Lower leg skin (tissue), 4 donors: ENCODE results near the gene ADSS1. TPM values are rescaled to one million over a fixed set of nuclear protein-coding genes. Genes with fewer than 3 reads are reported as not detected.

Experiments used
- DNase-seq, 2 donors: peaks; one replicate each; pipeline ENCODE4 v3.0.0-alpha.2; 2019; ENCODE audit warnings: low spot score in 2 of 2
- H3K4me3 ChIP-seq: fragments of 200-600 bp; sonication (generic); 2 replicates; pipeline ENCODE4 v1.5.1; 2017; ENCODE audit warnings: mild to moderate bottlenecking, low read depth; ENCODE audit not compliant: poor library complexity, severe bottlenecking
- CTCF ChIP-seq, 3 donors: fragments of 450-650 bp; IDR thresholded peaks; one replicate each; pipeline ENCODE4 v1.5.1; 2016; ENCODE audit warnings: antibody characterized with exemption in 3 of 3, mild to moderate bottlenecking in 3 of 3, moderate library complexity in 2 of 3
- POLR2A ChIP-seq, 2 donors: fragments of 450-650 bp; IDR thresholded peaks; one replicate each; pipeline ENCODE4 v1.6.1; 2016 to 2017; ENCODE audit warnings: antibody characterized with exemption in 2 of 2, mild to moderate bottlenecking in 1 of 2, moderate library complexity in 1 of 2
- WGBS, 2 donors: methylation state at CpG; one replicate each; pipeline ENCODE4 v1.1.5; 2018; 5-methylcytosine and 5-hydroxymethylcytosine counted together
- intact Hi-C: fragments of 100-400 bp; cut with DNase I; formaldehyde crosslinking; loops from one replicate; pipeline ENCODE4 v1.15.0; 2023; ENCODE audit warnings: low total_unique reads
- total RNA-seq, 4 donors: library from RNA; depleted of rRNA; stranded (reverse); fragments of >200 nt; gene quantifications; one replicate each; pipeline ENCODE4 v1.1.0, GENCODE V29; 2016

The ADSS1 gene
- total RNA-seq, 4 donors from 2014 or later: 5.5 to 8.7 (median 7.2) TPM

- H3K4me3 ChIP-seq: no peak overlapping the region
- intact Hi-C loops: no loop called here
- no peak for DNase-seq
- TF ChIP-seq POLR2A (IDR thresholded peaks at IDR 0.05) (no peak), CTCF (IDR thresholded peaks at IDR 0.05) (no peak)
- 58 to 59% methylated on average over 8 to 14 of the region's 14 CpGs for WGBS, 2 donors
These were observed 8.4 kb downstream of the ADSS1 start for GRCh38 chr14:104732355-104732804.

GRCh38 chr14:104732931-104733681, 9.1 kb downstream of the ADSS1 start:
- no peak overlapping the region for H3K4me3 ChIP-seq
- TF ChIP-seq CTCF (IDR thresholded peaks at IDR 0.05): no peak
- TF ChIP-seq POLR2A (IDR thresholded peaks at IDR 0.05): no peak
- 73 to 80% methylated on average over 16 to 23 of the region's 23 CpGs for WGBS, 2 donors
- intact Hi-C loops: no loop called here
- DNase-seq: no peak

GRCh38 chr14:104734051-104734587, 10.1 kb downstream of the ADSS1 start:
- intact Hi-C loops: no loop called here
- 78 to 90% methylated on average over 5 to 6 of the region's 6 CpGs for WGBS, 2 donors
- no peak for DNase-seq
- no peak overlapping the region for H3K4me3 ChIP-seq
- TF ChIP-seq CTCF (IDR thresholded peaks at IDR 0.05): no peak
- no peak for TF ChIP-seq POLR2A (IDR thresholded peaks at IDR 0.05)

- TF ChIP-seq POLR2A (IDR thresholded peaks at IDR 0.05) (no peak), CTCF (IDR thresholded peaks at IDR 0.05) (no peak)
- intact Hi-C loops: no loop called here
- WGBS, 2 donors: 91% methylated on average over 8 to 9 of the region's 9 CpGs
- no peak for DNase-seq
- no peak overlapping the region for H3K4me3 ChIP-seq
These were observed 10.6 kb downstream of the ADSS1 start for GRCh38 chr14:104734601-104734990.

GRCh38 chr14:104734991-104735779, 11.2 kb downstream of the ADSS1 start:
- TF ChIP-seq CTCF (IDR thresholded peaks at IDR 0.05) (no peak), POLR2A (IDR thresholded peaks at IDR 0.05) (no peak)
- H3K4me3 ChIP-seq: no peak overlapping the region
- no peak for DNase-seq
- intact Hi-C loops: no loop called here
- WGBS, 2 donors: 88 to 89% methylated on average over 28 to 29 of the region's 31 CpGs
